OCI-LY3 (cell line): ENCODE measurements around the gene GALNT3.

Source experiments
- EZH2phosphoT487 ChIP-seq: fragments of 200-600 bp; shearing (Covaris generic); IDR thresholded peaks from 2 replicates; pipeline ENCODE4 v1.6.1; 2018; ENCODE audit warnings: antibody characterized with exemption, mixed run types, low read depth
- TF ChIP-seq, protein P1 (sequence below): fragments of 200-600, 300-600 bp; sonication (generic); IDR thresholded peaks from 2 replicates; pipeline ENCODE4 v1.5.1; 2014; ENCODE audit warnings: antibody characterized with exemption, low read length, low read depth

GRCh38 chr2:165787334-165787733, 6.7 kb downstream of the GALNT3 start:
- TF ChIP-seq, protein P1, sequence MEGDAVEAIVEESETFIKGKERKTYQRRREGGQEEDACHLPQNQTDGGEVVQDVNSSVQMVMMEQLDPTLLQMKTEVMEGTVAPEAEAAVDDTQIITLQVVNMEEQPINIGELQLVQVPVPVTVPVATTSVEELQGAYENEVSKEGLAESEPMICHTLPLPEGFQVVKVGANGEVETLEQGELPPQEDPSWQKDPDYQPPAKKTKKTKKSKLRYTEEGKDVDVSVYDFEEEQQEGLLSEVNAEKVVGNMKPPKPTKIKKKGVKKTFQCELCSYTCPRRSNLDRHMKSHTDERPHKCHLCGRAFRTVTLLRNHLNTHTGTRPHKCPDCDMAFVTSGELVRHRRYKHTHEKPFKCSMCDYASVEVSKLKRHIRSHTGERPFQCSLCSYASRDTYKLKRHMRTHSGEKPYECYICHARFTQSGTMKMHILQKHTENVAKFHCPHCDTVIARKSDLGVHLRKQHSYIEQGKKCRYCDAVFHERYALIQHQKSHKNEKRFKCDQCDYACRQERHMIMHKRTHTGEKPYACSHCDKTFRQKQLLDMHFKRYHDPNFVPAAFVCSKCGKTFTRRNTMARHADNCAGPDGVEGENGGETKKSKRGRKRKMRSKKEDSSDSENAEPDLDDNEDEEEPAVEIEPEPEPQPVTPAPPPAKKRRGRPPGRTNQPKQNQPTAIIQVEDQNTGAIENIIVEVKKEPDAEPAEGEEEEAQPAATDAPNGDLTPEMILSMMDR = no peak
- no peak for TF ChIP-seq EZH2phosphoT487
